ENCODE results near the gene POP5. TPM values are rescaled to one million over a fixed set of nuclear protein-coding genes. Genes with fewer than 3 reads are reported as not detected.

POP5 gene
- total and polyA plus RNA-seq, 5 donors from 2014 or later = 32.3 to 88.4 (median 76.9) TPM

- Histone ChIP-seq H3K4me3 (ENCODE audit: low read depth, low read length) (no peak overlapping the region), H3K9me3 (ENCODE audit: control insufficient read depth in 2 of 2, low read length in 2 of 2) (no peaks in the 10 kb centered on the region), H3K4me1 (ENCODE audit: control insufficient read depth, insufficient read depth, low read length, poor library complexity, severe bottlenecking) (no peaks in the 10 kb centered on the region), H3K27me3 (ENCODE audit: control insufficient read depth, insufficient read depth, low read length) (no peaks in the 10 kb centered on the region), H3K27ac (ENCODE audit: insufficient read depth, low read length, poor library complexity, severe bottlenecking) (no peak overlapping the region), H3K36me3 (ENCODE audit: control insufficient read depth, insufficient read depth, low read length) (peaks cover 88% of the 10 kb centered on the region)
- Mint-ChIP-seq H3K36me3 (peaks cover 44% of the 10 kb centered on the region), H3K4me1 (peaks cover 0 to 4% (median 3%) of the 10 kb centered on the region in 4 donors), H3K27ac (no peak overlapping the region), H3K27me3 (no peaks in the 10 kb centered on the region), H3K4me3 (peak overlapping the region in 1 of 4 donors; percentile 37), H3K9me3 (peaks cover 0 to 3% (median 0%) of the 10 kb centered on the region in 7 donors)
- DNase-seq (no peak), ATAC-seq (ENCODE audit: low read depth in 2 of 2) (no peak)
Observed at GRCh38 chr12:120571299-120571698, 9.9 kb downstream of the POP5 start.

- no peaks in the 10 kb centered on the region for H3K4me1 ChIP-seq (ENCODE audit: control insufficient read depth, insufficient read depth, low read length, poor library complexity, severe bottlenecking)
- H3K4me3 ChIP-seq (ENCODE audit: low read depth, low read length) = no peak overlapping the region
- H3K36me3 ChIP-seq (ENCODE audit: control insufficient read depth, insufficient read depth, low read length) = peaks cover 84% of the 10 kb centered on the region
- no peak for ATAC-seq (ENCODE audit: low read depth in 2 of 2)
- H3K9me3 Mint-ChIP-seq = no peaks in the 10 kb centered on the region
- no peak overlapping the region for H3K4me3 Mint-ChIP-seq
- H3K27ac ChIP-seq (ENCODE audit: insufficient read depth, low read length, poor library complexity, severe bottlenecking) = no peak overlapping the region
- no peaks in the 10 kb centered on the region for H3K27me3 Mint-ChIP-seq
- H3K9me3 ChIP-seq (ENCODE audit: control insufficient read depth in 2 of 2, low read length in 2 of 2) = no peaks in the 10 kb centered on the region
- no peaks in the 10 kb centered on the region for H3K27me3 ChIP-seq (ENCODE audit: control insufficient read depth, insufficient read depth, low read length)
- DNase-seq = no peak
- peaks cover 39% of the 10 kb centered on the region for H3K36me3 Mint-ChIP-seq
- peaks cover 0 to 5% (median 1%) of the 10 kb centered on the region in 4 donors for H3K4me1 Mint-ChIP-seq
- peak overlapping the region in 1 of 3 donors; percentile 29 for H3K27ac Mint-ChIP-seq
Observed at GRCh38 chr12:120563495-120563894, 17.7 kb downstream of the POP5 start.

- no peaks in the 10 kb centered on the region for H3K9me3 ChIP-seq (ENCODE audit: control insufficient read depth in 2 of 2, low read length in 2 of 2)
- H3K4me1 ChIP-seq (ENCODE audit: control insufficient read depth, insufficient read depth, low read length, poor library complexity, severe bottlenecking) = no peaks in the 10 kb centered on the region
- no peaks in the 10 kb centered on the region for H3K27me3 Mint-ChIP-seq
- no peaks in the 10 kb centered on the region for H3K27me3 ChIP-seq (ENCODE audit: control insufficient read depth, insufficient read depth, low read length)
- H3K36me3 Mint-ChIP-seq = peaks cover 40% of the 10 kb centered on the region
- H3K36me3 ChIP-seq (ENCODE audit: control insufficient read depth, insufficient read depth, low read length) = peaks cover 84% of the 10 kb centered on the region
- ATAC-seq (ENCODE audit: low read depth in 2 of 2) (no peak), DNase-seq (no peak)
- H3K9me3 Mint-ChIP-seq = no peaks in the 10 kb centered on the region
- peak overlapping the region in 1 of 4 donors; percentile 58 for H3K4me3 Mint-ChIP-seq
- H3K27ac ChIP-seq (ENCODE audit: insufficient read depth, low read length, poor library complexity, severe bottlenecking) = no peak overlapping the region
- peaks cover 0 to 6% (median 1%) of the 10 kb centered on the region in 4 donors for H3K4me1 Mint-ChIP-seq
- peak overlapping the region in 2 of 3 donors; percentile 29 to 62 for H3K27ac Mint-ChIP-seq
- H3K4me3 ChIP-seq (ENCODE audit: low read depth, low read length) = no peak overlapping the region
Observed at GRCh38 chr12:120562906-120563305, 18.3 kb downstream of the POP5 start.

GRCh38 chr12:120557589-120557988, 23.6 kb downstream of the POP5 start:
- Mint-ChIP-seq H3K4me3 (no peak overlapping the region), H3K27ac (no peak overlapping the region), H3K36me3 (peaks cover 33% of the 10 kb centered on the region), H3K9me3 (no peaks in the 10 kb centered on the region), H3K4me1 (peaks cover 0 to 17% (median 9%) of the 10 kb centered on the region in 4 donors), H3K27me3 (no peaks in the 10 kb centered on the region)
- ATAC-seq (ENCODE audit: low read depth in 2 of 2) (no peak), DNase-seq (no peak)
- peaks cover 69% of the 10 kb centered on the region for H3K36me3 ChIP-seq (ENCODE audit: control insufficient read depth, insufficient read depth, low read length)
- no peak overlapping the region for H3K27ac ChIP-seq (ENCODE audit: insufficient read depth, low read length, poor library complexity, severe bottlenecking)
- H3K4me3 ChIP-seq (ENCODE audit: low read depth, low read length) = no peak overlapping the region
- H3K9me3 ChIP-seq (ENCODE audit: control insufficient read depth in 2 of 2, low read length in 2 of 2) = no peaks in the 10 kb centered on the region
- no peaks in the 10 kb centered on the region for H3K4me1 ChIP-seq (ENCODE audit: control insufficient read depth, insufficient read depth, low read length, poor library complexity, severe bottlenecking)
- no peaks in the 10 kb centered on the region for H3K27me3 ChIP-seq (ENCODE audit: control insufficient read depth, insufficient read depth, low read length)

- H3K4me3 ChIP-seq (ENCODE audit: low read depth, low read length) = no peak overlapping the region
- H3K4me1 Mint-ChIP-seq = peaks cover 0 to 18% (median 15%) of the 10 kb centered on the region in 4 donors
- no peaks in the 10 kb centered on the region for H3K27me3 ChIP-seq (ENCODE audit: control insufficient read depth, insufficient read depth, low read length)
- H3K36me3 ChIP-seq (ENCODE audit: control insufficient read depth, insufficient read depth, low read length) = peaks cover 63% of the 10 kb centered on the region
- H3K9me3 Mint-ChIP-seq = no peaks in the 10 kb centered on the region
- ATAC-seq (ENCODE audit: low read depth in 2 of 2) (no peak), DNase-seq (no peak)
- H3K4me1 ChIP-seq (ENCODE audit: control insufficient read depth, insufficient read depth, low read length, poor library complexity, severe bottlenecking) = no peaks in the 10 kb centered on the region
- H3K9me3 ChIP-seq (ENCODE audit: control insufficient read depth in 2 of 2, low read length in 2 of 2) = no peaks in the 10 kb centered on the region
- H3K36me3 Mint-ChIP-seq = peaks cover 27% of the 10 kb centered on the region
- peak overlapping the region in 1 of 3 donors; percentile 84 for H3K27ac Mint-ChIP-seq
- no peak overlapping the region for H3K27ac ChIP-seq (ENCODE audit: insufficient read depth, low read length, poor library complexity, severe bottlenecking)
- H3K4me3 Mint-ChIP-seq = no peak overlapping the region
- no peaks in the 10 kb centered on the region for H3K27me3 Mint-ChIP-seq
Observed at GRCh38 chr12:120554678-120555077, 26.5 kb downstream of the POP5 start.

GRCh38 chr12:120546050-120546386, 35.2 kb downstream of the POP5 start:
- no peaks in the 10 kb centered on the region for H3K9me3 ChIP-seq (ENCODE audit: control insufficient read depth in 2 of 2, low read length in 2 of 2)
- H3K27me3 ChIP-seq (ENCODE audit: control insufficient read depth, insufficient read depth, low read length) = no peaks in the 10 kb centered on the region
- H3K4me1 Mint-ChIP-seq = peaks cover 8 to 44% (median 16%) of the 10 kb centered on the region in 4 donors
- H3K27me3 Mint-ChIP-seq = no peaks in the 10 kb centered on the region
- no peak overlapping the region for H3K27ac ChIP-seq (ENCODE audit: insufficient read depth, low read length, poor library complexity, severe bottlenecking)
- H3K27ac Mint-ChIP-seq = peak overlapping the region in 1 of 3 donors; percentile 53
- no peak overlapping the region for H3K4me3 Mint-ChIP-seq
- no peaks in the 10 kb centered on the region for H3K9me3 Mint-ChIP-seq
- no peak overlapping the region for H3K4me3 ChIP-seq (ENCODE audit: low read depth, low read length)
- ATAC-seq (ENCODE audit: low read depth in 2 of 2) (no peak), DNase-seq (no peak)
- H3K4me1 ChIP-seq (ENCODE audit: control insufficient read depth, insufficient read depth, low read length, poor library complexity, severe bottlenecking) = peaks cover 28% of the 10 kb centered on the region
- peaks cover 67% of the 10 kb centered on the region for H3K36me3 ChIP-seq (ENCODE audit: control insufficient read depth, insufficient read depth, low read length)
- peaks cover 5% of the 10 kb centered on the region for H3K36me3 Mint-ChIP-seq

GRCh38 chr12:120544691-120545090, 36.5 kb downstream of the POP5 start:
- Histone ChIP-seq H3K27me3 (ENCODE audit: control insufficient read depth, insufficient read depth, low read length) (no peaks in the 10 kb centered on the region), H3K9me3 (ENCODE audit: control insufficient read depth in 2 of 2, low read length in 2 of 2) (no peaks in the 10 kb centered on the region), H3K36me3 (ENCODE audit: control insufficient read depth, insufficient read depth, low read length) (peaks cover 60% of the 10 kb centered on the region), H3K27ac (ENCODE audit: insufficient read depth, low read length, poor library complexity, severe bottlenecking) (no peak overlapping the region), H3K4me3 (ENCODE audit: low read depth, low read length) (no peak overlapping the region), H3K4me1 (ENCODE audit: control insufficient read depth, insufficient read depth, low read length, poor library complexity, severe bottlenecking) (peaks cover 41% of the 10 kb centered on the region)
- Mint-ChIP-seq H3K36me3 (peaks cover 8% of the 10 kb centered on the region), H3K27ac (no peak overlapping the region), H3K27me3 (no peaks in the 10 kb centered on the region), H3K4me1 (peaks cover 15 to 55% (median 24%) of the 10 kb centered on the region in 4 donors), H3K4me3 (no peak overlapping the region), H3K9me3 (no peaks in the 10 kb centered on the region)
- ATAC-seq (ENCODE audit: low read depth in 2 of 2) (no peak), DNase-seq (no peak)

- Mint-ChIP-seq H3K9me3 (no peaks in the 10 kb centered on the region), H3K27ac (no peak overlapping the region), H3K4me1 (peaks cover 31 to 81% (median 44%) of the 10 kb centered on the region in 4 donors)
Observed at GRCh38 chr12:120542166-120542565, 39.0 kb downstream of the POP5 start.

More at GRCh38 chr12:120542166-120542565, 39.0 kb downstream of the POP5 start:
- Mint-ChIP-seq H3K4me3 (peak overlapping the region in 2 of 4 donors; percentile 41 to 65), H3K36me3 (peaks cover 17% of the 10 kb centered on the region), H3K27me3 (no peaks in the 10 kb centered on the region)
- H3K4me3 ChIP-seq (ENCODE audit: low read depth, low read length) = no peak overlapping the region
- H3K36me3 ChIP-seq (ENCODE audit: control insufficient read depth, insufficient read depth, low read length) = peaks cover 41% of the 10 kb centered on the region
- H3K27ac ChIP-seq (ENCODE audit: insufficient read depth, low read length, poor library complexity, severe bottlenecking) = no peak overlapping the region
- ATAC-seq (ENCODE audit: low read depth in 2 of 2) = no peak
- DNase-seq = no peak
- no peaks in the 10 kb centered on the region for H3K9me3 ChIP-seq (ENCODE audit: control insufficient read depth in 2 of 2, low read length in 2 of 2)
- no peaks in the 10 kb centered on the region for H3K27me3 ChIP-seq (ENCODE audit: control insufficient read depth, insufficient read depth, low read length)
- H3K4me1 ChIP-seq (ENCODE audit: control insufficient read depth, insufficient read depth, low read length, poor library complexity, severe bottlenecking) = peaks cover 66% of the 10 kb centered on the region

Measured in CD4-positive, CD25-positive, alpha-beta regulatory T cell (primary cell).